Measurements from ENCODE around the gene ZAP70. TPM values are rescaled to one million over a fixed set of nuclear protein-coding genes. Genes with fewer than 3 reads are reported as not detected.

ZAP70 gene
- total RNA-seq, 2 donors from 2014 or later, result 2.2 to 3.4 TPM

- Histone ChIP-seq H3K27ac (no peak overlapping the region), H3K36me3 (no peaks in the 10 kb centered on the region), H3K9me3 (no peaks in the 10 kb centered on the region), H3K4me3 (no peak overlapping the region), H3K9ac (ENCODE audit: low read depth in 2 of 2, low read length in 2 of 2) (no peak overlapping the region), H3K27me3 (no peaks in the 10 kb centered on the region), H3K4me1 (no peaks in the 10 kb centered on the region)
- intact Hi-C loops (cut with DNase I), result no loop called here
- no peak for DNase-seq
- TF ChIP-seq CTCF (IDR thresholded peaks at IDR 0.05), result no peak
Observed at GRCh38 chr2:97724501-97724900, 11.1 kb downstream of the ZAP70 start.

- no peaks in the 10 kb centered on the region for H3K9me3 ChIP-seq
- DNase-seq, result no peak
- intact Hi-C loops (cut with DNase I), result no loop called here
- no peak overlapping the region for H3K4me3 ChIP-seq
- H3K27me3 ChIP-seq, result no peaks in the 10 kb centered on the region
- no peaks in the 10 kb centered on the region for H3K36me3 ChIP-seq
- no peak overlapping the region for H3K27ac ChIP-seq
- no peaks in the 10 kb centered on the region for H3K4me1 ChIP-seq
- H3K9ac ChIP-seq (ENCODE audit: low read depth in 2 of 2, low read length in 2 of 2), result no peak overlapping the region
- no peak for TF ChIP-seq CTCF (IDR thresholded peaks at IDR 0.05)
Observed at GRCh38 chr2:97724946-97725688, 11.7 kb downstream of the ZAP70 start.

- Histone ChIP-seq H3K27me3 (no peaks in the 10 kb centered on the region), H3K36me3 (no peaks in the 10 kb centered on the region), H3K27ac (no peak overlapping the region), H3K9ac (ENCODE audit: low read depth in 2 of 2, low read length in 2 of 2) (no peak overlapping the region), H3K4me1 (no peaks in the 10 kb centered on the region), H3K9me3 (no peaks in the 10 kb centered on the region), H3K4me3 (no peak overlapping the region)
- TF ChIP-seq CTCF (IDR thresholded peaks at IDR 0.05), result no peak
- DNase-seq, result no peak
- intact Hi-C loops (cut with DNase I), result no loop called here
Observed at GRCh38 chr2:97726261-97727064, 13.1 kb downstream of the ZAP70 start.

DNA sequence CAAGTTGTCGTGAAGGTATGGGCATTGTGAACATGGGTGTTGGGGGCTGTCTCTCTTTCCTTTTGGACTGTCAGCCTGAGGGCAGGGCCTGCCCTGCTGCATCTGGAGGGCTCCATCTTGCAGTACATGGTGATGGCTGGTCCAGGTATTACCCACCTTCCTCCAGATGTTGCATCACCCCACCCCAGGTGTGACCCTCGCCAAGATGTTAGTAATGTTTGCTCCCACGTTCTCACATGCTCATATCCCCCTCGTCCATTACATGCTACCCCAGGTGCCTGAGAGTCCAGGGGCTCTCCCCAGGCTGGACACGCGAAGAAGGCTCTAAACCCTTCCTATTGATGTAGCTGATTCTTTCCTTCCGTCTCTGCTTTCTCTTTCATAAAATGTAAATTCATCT, 13.9 kb downstream of the ZAP70 start:
- DNase-seq, result no peak
- H3K4me3 ChIP-seq, result no peak overlapping the region
- intact Hi-C loops (cut with DNase I), result no loop called here
- TF ChIP-seq CTCF (IDR thresholded peaks at IDR 0.05), result no peak
- no peaks in the 10 kb centered on the region for H3K4me1 ChIP-seq
- H3K36me3 ChIP-seq, result no peaks in the 10 kb centered on the region
- H3K27me3 ChIP-seq, result no peaks in the 10 kb centered on the region
- no peak overlapping the region for H3K9ac ChIP-seq (ENCODE audit: low read depth in 2 of 2, low read length in 2 of 2)
- no peak overlapping the region for H3K27ac ChIP-seq
- no peaks in the 10 kb centered on the region for H3K9me3 ChIP-seq

GRCh38 chr2:97728091-97728731, 14.8 kb downstream of the ZAP70 start:
- no peak for DNase-seq
- H3K27ac ChIP-seq, result no peak overlapping the region
- H3K4me3 ChIP-seq, result no peak overlapping the region
- H3K36me3 ChIP-seq, result no peaks in the 10 kb centered on the region
- H3K4me1 ChIP-seq, result no peaks in the 10 kb centered on the region
- TF ChIP-seq CTCF (IDR thresholded peaks at IDR 0.05), result no peak
- H3K9me3 ChIP-seq, result no peaks in the 10 kb centered on the region
- no peaks in the 10 kb centered on the region for H3K27me3 ChIP-seq
- intact Hi-C loops (cut with DNase I), result no loop called here
- H3K9ac ChIP-seq (ENCODE audit: low read depth in 2 of 2, low read length in 2 of 2), result no peak overlapping the region

Measured in colonic mucosa (tissue), 4 donors.